SH-SY5Y (cell line): Measurements from ENCODE around the gene UST.

Experiments used
- GATA2 ChIP-seq: IDR thresholded peaks from 2 replicates; pipeline ENCODE4 v1.6.1; 2011; ENCODE audit warnings: mild to moderate bottlenecking, low read depth, low read length
- GATA3 ChIP-seq: IDR thresholded peaks from 2 replicates; pipeline ENCODE4 v1.6.1; 2011; ENCODE audit warnings: low read depth, mild to moderate bottlenecking, low read length, moderate library complexity

GRCh38 chr6:148769304-148769968, 22.6 kb downstream of the UST start:
- TF ChIP-seq GATA3, result no peak
- TF ChIP-seq GATA2, result no peak
